Endometrium (tissue), 2 donors: ENCODE results near the gene MSRB1.
"Not testable (repeated sequence)": the region's sequence is repeated elsewhere in the genome, so short reads cannot be mapped to it uniquely, and the experiment has no call there.

Experiments
- FAIRE-seq: peaks from 2 replicates; lab custom pipeline; 2012; peaks lifted over from hg19 to GRCh38; lab: Jason Lieb, UNC
- donor health status: control.
- donor health status: control.

MSRB1 gene

GRCh38 chr16:1960665-1961630 lies 17.9 kb upstream of the MSRB1 start:
- no peak for FAIRE-seq

- no peak for FAIRE-seq
Measured at GRCh38 chr16:1959269-1960039, 16.5 kb upstream of the MSRB1 start, which contains the start of gene NDUFB10. Gene NDUFB10, plus strand, starts transcription at chr16:1959538. Its CDS starts 87 bp downstream, at chr16:1959625.

DNA sequence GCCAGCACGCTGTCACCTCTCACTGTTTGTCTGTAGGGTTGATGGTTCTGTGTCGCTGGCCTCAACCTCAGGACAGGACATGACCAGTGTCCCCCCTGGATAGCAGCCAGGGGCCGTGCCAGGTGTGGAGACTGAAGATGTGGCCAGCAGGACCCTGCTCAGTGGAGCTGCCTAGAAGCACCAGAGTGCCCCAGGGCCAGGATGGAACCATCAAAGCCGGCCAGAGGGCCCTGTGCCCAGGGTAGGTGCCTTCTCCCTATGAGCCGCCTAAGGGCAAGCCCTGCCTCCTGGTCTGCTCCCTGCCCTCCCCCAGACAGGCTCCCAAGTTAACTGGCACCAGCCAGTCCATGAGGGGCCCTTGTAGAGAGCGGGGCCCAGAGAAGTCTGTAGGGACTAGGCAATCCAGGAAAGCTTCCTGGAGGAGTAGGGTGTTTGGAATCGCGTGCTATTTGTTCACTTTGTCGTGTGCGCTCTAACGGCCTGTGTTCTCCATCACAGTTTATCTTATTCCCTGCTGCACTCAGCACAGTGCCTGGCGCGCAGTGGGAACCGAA lies 15.8 kb upstream of the MSRB1 start:
- no peak for FAIRE-seq

DNA sequence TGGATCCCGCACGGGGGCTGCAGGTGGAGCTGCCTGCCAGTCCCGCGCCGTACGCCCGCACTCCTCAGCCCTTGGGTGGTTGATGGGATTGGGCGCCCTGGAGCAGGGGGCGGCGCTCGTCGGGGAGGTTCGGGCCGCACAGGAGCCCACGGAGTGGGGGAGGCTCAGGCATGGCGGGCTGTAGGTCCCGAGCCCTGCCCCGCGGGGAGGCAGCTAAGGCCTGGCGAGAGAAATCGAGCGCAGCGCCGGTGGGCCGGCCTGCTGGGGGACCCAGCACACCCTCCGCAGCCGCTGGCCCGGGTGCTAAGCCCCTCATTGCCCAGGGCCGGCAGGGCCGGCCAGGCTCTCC lies 15.1 kb upstream of the MSRB1 start:
- FAIRE-seq, result not testable (repeated sequence)

- not testable (repeated sequence) for FAIRE-seq
Measured at GRCh38 chr16:1957434-1958142, 14.6 kb upstream of the MSRB1 start.

DNA sequence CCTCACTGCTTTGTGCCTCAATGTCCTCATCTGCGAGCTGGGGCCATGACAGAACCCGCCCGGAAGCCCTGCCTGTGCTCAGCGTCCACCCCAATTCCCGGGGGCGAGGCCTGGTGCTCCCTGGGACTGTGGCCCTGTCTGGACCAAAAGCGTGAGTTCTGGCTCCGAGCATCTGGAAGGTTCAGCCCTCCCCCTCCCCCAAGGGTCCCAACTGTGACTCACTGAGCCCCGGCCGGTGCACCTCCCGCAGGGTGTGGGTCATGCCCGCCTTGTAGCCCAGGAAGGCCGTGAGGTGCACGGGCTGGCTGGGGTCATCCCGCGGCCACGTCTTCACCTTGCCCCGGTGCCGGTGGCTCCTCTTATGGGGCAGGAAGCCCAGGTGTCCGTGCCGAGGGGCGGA lies 10.7 kb upstream of the MSRB1 start:
- no peak for FAIRE-seq

DNA sequence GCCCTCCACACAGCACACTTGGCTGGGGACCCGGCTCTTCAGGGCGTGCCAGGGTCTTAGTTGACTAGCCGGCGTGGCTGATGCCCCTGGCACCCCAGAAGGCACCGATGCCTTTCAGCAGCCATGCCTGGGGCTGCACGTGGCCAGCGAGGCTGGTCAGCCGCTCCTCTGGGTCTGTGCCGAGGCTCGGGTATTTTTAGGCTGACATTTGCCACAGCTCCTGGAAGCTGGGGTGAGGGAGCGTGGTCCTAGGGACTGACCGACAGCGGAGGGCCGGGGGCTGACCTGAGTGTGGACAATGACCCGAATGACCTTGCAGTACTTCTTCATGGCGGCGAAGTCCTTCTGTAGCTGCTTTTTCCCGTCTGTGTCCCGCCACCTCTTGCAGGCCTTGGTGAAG lies 7.6 kb upstream of the MSRB1 start:
- no peak for FAIRE-seq

GRCh38 chr16:1950047-1950446 lies 7.0 kb upstream of the MSRB1 start:
- FAIRE-seq, result no peak

DNA sequence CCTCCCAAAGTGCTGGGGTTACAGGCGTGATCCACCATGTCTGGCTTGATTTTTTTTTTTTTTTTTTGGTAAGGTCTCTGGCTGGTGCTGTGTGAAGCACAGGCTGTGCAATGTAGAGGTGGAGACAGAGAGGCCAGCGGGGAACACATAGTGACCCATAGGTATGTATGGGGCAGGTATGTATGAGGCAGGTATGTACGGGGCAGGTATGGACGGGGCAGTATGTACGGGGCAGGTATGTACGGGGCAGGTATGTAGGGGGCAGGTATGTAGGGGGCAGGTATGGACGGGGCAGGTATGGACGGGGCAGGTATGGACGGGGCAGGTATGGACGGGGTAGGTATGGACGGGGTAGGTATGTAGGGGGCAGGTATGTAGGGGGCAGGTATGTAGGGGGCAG lies 6.5 kb upstream of the MSRB1 start:
- no peak for FAIRE-seq

DNA sequence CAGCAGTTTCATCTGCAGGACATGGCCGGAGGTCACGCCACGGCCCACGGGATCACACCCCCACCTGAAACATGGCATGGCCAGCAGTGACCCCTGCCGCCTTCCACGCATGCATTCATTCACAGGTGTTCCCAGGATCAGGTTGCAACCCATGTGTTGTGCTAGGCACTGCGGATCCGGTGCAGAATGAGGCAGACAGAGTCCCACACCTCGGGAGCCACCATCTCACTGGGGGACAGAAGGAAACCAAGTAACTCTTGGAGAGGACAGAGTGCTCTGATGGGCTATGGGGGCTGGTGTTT lies 4.3 kb upstream of the MSRB1 start:
- FAIRE-seq, result no peak

DNA sequence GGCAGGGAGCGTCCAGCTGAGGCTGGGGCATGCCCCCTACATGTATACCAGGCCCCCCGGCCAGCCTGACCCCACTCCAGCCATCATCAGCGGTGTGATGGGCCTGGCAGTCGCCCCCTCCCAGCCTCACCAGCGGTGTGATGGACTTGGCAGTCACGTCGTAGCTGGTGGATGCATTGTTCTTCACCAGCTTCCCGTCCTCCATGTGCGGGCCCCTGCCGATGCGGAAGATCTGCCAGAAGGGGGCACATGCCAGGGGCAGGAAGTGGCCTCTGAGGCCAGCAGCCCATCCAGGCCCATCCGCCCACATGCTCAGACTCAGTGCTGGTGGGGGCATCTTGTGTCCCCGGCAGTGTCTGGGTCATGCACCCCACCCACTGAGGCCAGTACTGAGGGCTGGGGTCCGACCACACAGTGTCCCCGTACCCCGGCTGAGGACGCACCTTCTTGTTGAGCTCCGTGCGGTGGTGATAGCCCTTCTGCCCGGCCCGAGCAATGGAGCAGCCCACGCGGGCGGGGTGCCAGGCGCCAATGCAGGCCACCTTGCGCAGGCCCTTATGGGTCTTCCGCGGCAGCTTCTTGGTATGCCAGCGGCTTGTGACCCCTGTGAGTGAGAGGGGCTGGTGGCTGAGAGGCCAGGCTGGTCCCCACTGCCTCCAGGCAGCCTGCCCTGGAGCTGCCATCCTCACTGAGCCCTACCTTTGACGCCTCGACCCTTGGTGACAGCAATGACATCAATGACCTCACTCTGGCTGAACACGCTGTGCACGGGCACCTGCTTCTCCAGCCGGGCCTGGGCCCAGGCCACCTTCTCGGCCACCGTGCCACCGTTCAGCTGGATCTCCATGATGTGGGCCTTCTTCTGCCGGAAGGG lies 3.7 kb upstream of the MSRB1 start:
- FAIRE-seq, result no peak

GRCh38 chr16:1945559-1946391 lies 2.8 kb upstream of the MSRB1 start:
- no peak for FAIRE-seq

- no peak for FAIRE-seq
Measured at GRCh38 chr16:1944612-1945199, 1.7 kb upstream of the MSRB1 start.

DNA sequence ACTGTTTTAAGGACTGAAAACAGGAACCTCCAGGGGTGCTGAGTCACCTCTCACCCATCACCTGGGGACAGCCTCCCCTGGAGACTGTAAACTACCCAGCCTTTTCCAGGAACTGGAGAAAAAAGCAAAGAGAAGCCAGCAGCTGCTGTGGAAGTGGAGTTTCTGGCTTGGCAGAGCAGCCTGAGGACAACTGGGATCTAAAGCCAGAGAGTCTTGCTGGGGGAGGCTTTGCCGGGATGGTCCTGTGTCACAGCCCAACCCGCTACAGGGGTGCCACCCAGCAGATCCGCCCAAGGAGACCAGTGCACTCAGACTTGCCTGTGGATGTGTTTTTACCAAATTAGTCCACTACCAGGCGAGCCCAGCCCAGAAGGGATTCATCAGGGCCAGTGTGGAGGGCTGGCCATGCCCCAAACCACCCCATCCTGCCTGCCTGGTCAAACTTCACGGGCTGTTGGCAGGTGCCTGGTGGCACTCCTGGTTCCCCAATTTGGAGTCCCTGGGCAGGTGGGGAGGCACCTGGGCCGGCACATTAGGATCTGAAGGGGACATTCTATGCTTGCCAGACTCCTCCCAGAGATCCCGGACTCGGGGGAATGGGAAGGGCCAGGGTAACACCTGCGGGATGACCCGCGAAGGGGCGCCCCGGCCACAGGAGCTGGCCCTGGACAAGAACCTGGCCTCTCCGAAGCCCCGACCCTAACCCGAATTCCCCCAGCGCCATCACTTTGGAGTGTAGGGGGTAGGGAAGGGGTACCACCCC lies 771 bp downstream of the MSRB1 start:
- FAIRE-seq, result no peak

GRCh38 chr16:1941162-1942046 lies 1.6 kb downstream of the MSRB1 start:
- FAIRE-seq, result no peak

- FAIRE-seq, result no peak
Measured at GRCh38 chr16:1940273-1941161, 2.5 kb downstream of the MSRB1 start.

DNA sequence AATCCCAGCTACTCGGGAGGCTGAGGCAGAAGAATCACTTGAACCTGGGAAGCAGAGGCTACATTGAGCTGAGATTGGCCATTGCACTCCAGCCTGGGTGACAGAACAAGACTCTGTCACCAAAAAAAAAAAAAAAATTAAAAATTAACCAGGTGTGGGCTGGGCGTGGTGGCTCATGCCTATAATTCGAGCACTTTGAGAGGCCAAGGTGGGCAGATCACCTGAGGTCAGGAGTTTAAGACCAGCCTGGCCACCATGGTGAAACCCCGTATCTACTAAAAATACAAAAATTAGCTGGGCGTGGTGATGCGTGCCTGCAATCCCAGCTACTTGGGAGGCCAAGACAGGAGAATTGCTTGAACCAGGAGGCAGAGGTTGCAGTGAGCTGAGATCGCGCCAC lies 3.2 kb downstream of the MSRB1 start:
- FAIRE-seq, result not testable (repeated sequence)
